ENCODE measurements around the gene LIN28A. TPM values are rescaled to one million over a fixed set of nuclear protein-coding genes. Genes with fewer than 3 reads are reported as not detected.

The LIN28A gene
- total RNA-seq, 1 donor from 2014 or later = 107 TPM

- Mint-ChIP-seq H3K4me1 (ENCODE audit: unreplicated experiment) (peaks cover 30% of the 10 kb centered on the region), H3K36me3 (ENCODE audit: low read depth, unreplicated experiment) (no peaks in the 10 kb centered on the region), H3K9me3 (ENCODE audit: unreplicated experiment) (no peaks in the 10 kb centered on the region), H3K4me3 (ENCODE audit: unreplicated experiment) (no peak overlapping the region), H3K27ac (ENCODE audit: unreplicated experiment) (no peak overlapping the region), H3K27me3 (ENCODE audit: unreplicated experiment) (no peaks in the 10 kb centered on the region)
- TF ChIP-seq CTCF (IDR thresholded peaks at IDR 0.05; ENCODE audit: unreplicated experiment) = peak; percentile 83
- DNase-seq (ENCODE audit: low spot score) = peak; percentile 85
These were observed 6.6 kb downstream of the LIN28A start for GRCh38 chr1:26417111-26417759.

- Mint-ChIP-seq H3K9me3 (ENCODE audit: unreplicated experiment) (no peaks in the 10 kb centered on the region), H3K27ac (ENCODE audit: unreplicated experiment) (peak overlapping the region; percentile 88), H3K27me3 (ENCODE audit: unreplicated experiment) (no peaks in the 10 kb centered on the region), H3K36me3 (ENCODE audit: low read depth, unreplicated experiment) (no peaks in the 10 kb centered on the region), H3K4me3 (ENCODE audit: unreplicated experiment) (no peak overlapping the region), H3K4me1 (ENCODE audit: unreplicated experiment) (peaks cover 20% of the 10 kb centered on the region)
- no peak for DNase-seq (ENCODE audit: low spot score)
- no peak for TF ChIP-seq CTCF (IDR thresholded peaks at IDR 0.05; ENCODE audit: unreplicated experiment)
These were observed 8.3 kb downstream of the LIN28A start for GRCh38 chr1:26418865-26419349.

GRCh38 chr1:26419494-26419893, 8.9 kb downstream of the LIN28A start:
- TF ChIP-seq CTCF (IDR thresholded peaks at IDR 0.05; ENCODE audit: unreplicated experiment) = no peak
- H3K27ac Mint-ChIP-seq (ENCODE audit: unreplicated experiment) = no peak overlapping the region
- no peak for DNase-seq (ENCODE audit: low spot score)
- no peaks in the 10 kb centered on the region for H3K36me3 Mint-ChIP-seq (ENCODE audit: low read depth, unreplicated experiment)
- peaks cover 20% of the 10 kb centered on the region for H3K4me1 Mint-ChIP-seq (ENCODE audit: unreplicated experiment)
- no peak overlapping the region for H3K4me3 Mint-ChIP-seq (ENCODE audit: unreplicated experiment)
- H3K9me3 Mint-ChIP-seq (ENCODE audit: unreplicated experiment) = no peaks in the 10 kb centered on the region
- no peaks in the 10 kb centered on the region for H3K27me3 Mint-ChIP-seq (ENCODE audit: unreplicated experiment)

GRCh38 chr1:26429721-26430120, 19.1 kb downstream of the LIN28A start:
- no peak for DNase-seq (ENCODE audit: low spot score)
- H3K27me3 Mint-ChIP-seq (ENCODE audit: unreplicated experiment) = peaks cover 2% of the 10 kb centered on the region
- H3K36me3 Mint-ChIP-seq (ENCODE audit: low read depth, unreplicated experiment) = peaks cover 11% of the 10 kb centered on the region
- no peaks in the 10 kb centered on the region for H3K9me3 Mint-ChIP-seq (ENCODE audit: unreplicated experiment)
- peaks cover 11% of the 10 kb centered on the region for H3K4me1 Mint-ChIP-seq (ENCODE audit: unreplicated experiment)
- no peak for TF ChIP-seq CTCF (IDR thresholded peaks at IDR 0.05; ENCODE audit: unreplicated experiment)
- H3K27ac Mint-ChIP-seq (ENCODE audit: unreplicated experiment) = no peak overlapping the region
- no peak overlapping the region for H3K4me3 Mint-ChIP-seq (ENCODE audit: unreplicated experiment)

GRCh38 chr1:26431979-26432695, 21.5 kb downstream of the LIN28A start, which contains the start of gene DHDDS:
TSS of gene DHDDS (plus strand) at chr1:26432321. CDS start at chr1:26432946, 625 bp downstream.
- Mint-ChIP-seq H3K27me3 (ENCODE audit: unreplicated experiment) (peaks cover 2% of the 10 kb centered on the region), H3K9me3 (ENCODE audit: unreplicated experiment) (no peaks in the 10 kb centered on the region), H3K27ac (ENCODE audit: unreplicated experiment) (peak within 1 kb of the TSS; percentile 94), H3K36me3 (ENCODE audit: low read depth, unreplicated experiment) (peaks cover 8% of the 10 kb centered on the region), H3K4me1 (ENCODE audit: unreplicated experiment) (peaks cover 11% of the 10 kb centered on the region), H3K4me3 (ENCODE audit: unreplicated experiment) (peak within 1 kb of the TSS; percentile 99)
- peak; percentile 97 for DNase-seq (ENCODE audit: low spot score)
- TF ChIP-seq CTCF (IDR thresholded peaks at IDR 0.05; ENCODE audit: unreplicated experiment) = no peak

All from endothelial cell (in vitro differentiated cells).